ENCODE results near the gene FRMPD4.

Gene FRMPD4

DNA sequence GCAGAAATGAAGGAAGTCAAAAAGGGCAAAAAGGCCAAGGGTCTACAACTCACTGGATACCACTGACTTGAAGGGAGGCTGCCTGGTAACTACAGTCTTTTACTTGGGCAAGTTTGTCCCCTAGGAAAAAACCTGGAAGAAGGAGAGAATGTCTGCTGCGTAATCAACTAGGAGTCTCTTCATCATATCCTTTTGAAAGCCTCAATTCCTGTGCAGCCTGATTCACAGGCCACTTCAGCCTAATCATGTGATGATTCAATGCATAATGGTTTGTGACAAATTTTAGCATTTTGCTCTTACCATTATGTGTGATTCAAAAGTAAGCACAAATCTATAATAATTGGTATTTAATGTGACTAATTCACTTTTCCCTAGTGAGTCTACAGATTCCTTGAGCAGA is 273.6 kb downstream of the FRMPD4 start:
- TF ChIP-seq CTCF (IDR thresholded peaks at IDR 0.05; ENCODE audit: low read depth, low read length, missing control alignments) = no peak
- no peak for DNase-seq (ENCODE audit: low read depth)
- no peak overlapping the region for H3K4me3 ChIP-seq (ENCODE audit: low read depth, low read length)

- no peak for TF ChIP-seq CTCF (IDR thresholded peaks at IDR 0.05; ENCODE audit: low read depth, low read length, missing control alignments)
- no peak for DNase-seq (ENCODE audit: low read depth)
- no peak overlapping the region for H3K4me3 ChIP-seq (ENCODE audit: low read depth, low read length)
Observed at GRCh38 chrX:12412561-12412960, 274.3 kb downstream of the FRMPD4 start.

- H3K4me3 ChIP-seq (ENCODE audit: low read depth, low read length) = no peak overlapping the region
- no peak for TF ChIP-seq CTCF (IDR thresholded peaks at IDR 0.05; ENCODE audit: low read depth, low read length, missing control alignments)
- DNase-seq (ENCODE audit: low read depth) = no peak
Observed at GRCh38 chrX:12419591-12419990, 281.3 kb downstream of the FRMPD4 start.

DNA sequence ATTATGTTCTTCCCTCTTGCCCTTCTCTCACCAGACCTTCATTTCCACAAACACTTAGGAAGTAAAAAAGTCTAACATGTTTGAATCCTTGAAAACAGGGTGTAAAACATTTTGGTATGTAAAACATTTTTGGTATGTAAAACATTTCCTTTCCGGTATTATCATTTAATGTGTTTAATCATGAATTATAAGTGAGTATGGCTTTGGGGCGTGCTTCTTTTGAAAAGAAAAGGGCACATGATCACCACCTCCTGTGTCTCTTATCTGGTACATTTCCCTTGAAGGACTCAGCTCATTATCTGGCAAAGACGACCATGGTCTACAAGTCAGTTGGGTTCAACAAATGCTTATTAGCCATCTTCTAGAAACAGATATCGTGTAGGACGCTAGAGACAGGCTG is 283.6 kb downstream of the FRMPD4 start:
- H3K4me3 ChIP-seq (ENCODE audit: low read depth, low read length) = no peak overlapping the region
- no peak for TF ChIP-seq CTCF (IDR thresholded peaks at IDR 0.05; ENCODE audit: low read depth, low read length, missing control alignments)
- no peak for DNase-seq (ENCODE audit: low read depth)

- no peak for DNase-seq (ENCODE audit: low read depth)
- no peak overlapping the region for H3K4me3 ChIP-seq (ENCODE audit: low read depth, low read length)
- TF ChIP-seq CTCF (IDR thresholded peaks at IDR 0.05; ENCODE audit: low read depth, low read length, missing control alignments) = no peak
Observed at GRCh38 chrX:12423346-12423745, 285.1 kb downstream of the FRMPD4 start.

DNA sequence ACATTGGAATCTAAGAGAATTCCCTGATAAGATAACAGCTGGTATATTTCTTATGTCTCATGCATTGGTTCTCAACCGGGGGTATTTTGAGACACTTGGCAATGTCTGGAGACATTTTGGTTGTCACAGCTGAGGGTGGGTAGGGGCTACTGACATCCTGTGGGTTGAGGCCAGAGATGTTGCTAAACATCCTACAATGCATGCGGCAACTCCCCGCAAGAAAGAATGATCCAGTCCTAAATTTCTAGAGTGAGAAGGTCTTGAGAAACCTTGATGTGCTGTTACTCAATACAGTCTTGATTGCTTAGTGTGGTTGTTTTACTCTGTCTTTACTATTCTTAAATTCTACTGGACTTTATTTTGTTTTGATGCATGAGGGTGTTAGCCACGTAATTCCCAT is 287.2 kb downstream of the FRMPD4 start:
- TF ChIP-seq CTCF (IDR thresholded peaks at IDR 0.05; ENCODE audit: low read depth, low read length, missing control alignments) = no peak
- no peak for DNase-seq (ENCODE audit: low read depth)
- H3K4me3 ChIP-seq (ENCODE audit: low read depth, low read length) = no peak overlapping the region

DNA sequence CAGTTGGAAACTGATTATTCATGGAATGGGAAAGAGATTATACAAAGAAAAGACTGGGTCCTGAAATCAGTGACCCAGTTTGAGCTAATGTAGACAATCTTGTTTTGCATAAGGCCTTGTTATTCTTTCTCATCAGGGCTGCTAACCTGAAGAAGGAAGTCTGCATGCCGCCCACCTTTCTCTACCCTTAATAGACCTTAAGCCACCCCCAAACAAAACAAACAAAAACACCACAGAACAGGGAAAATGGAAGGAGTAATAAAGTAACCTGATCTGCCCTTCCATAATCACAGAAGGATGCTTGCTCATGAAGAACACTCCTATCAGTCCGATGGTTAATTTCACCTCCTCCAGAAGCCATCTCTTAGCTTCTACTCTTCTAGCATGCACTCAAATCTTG is 288.1 kb downstream of the FRMPD4 start:
- no peak for TF ChIP-seq CTCF (IDR thresholded peaks at IDR 0.05; ENCODE audit: low read depth, low read length, missing control alignments)
- DNase-seq (ENCODE audit: low read depth) = no peak
- no peak overlapping the region for H3K4me3 ChIP-seq (ENCODE audit: low read depth, low read length)

All from GM12864 (cell line).